Measurements from ENCODE around the gene TSPO.

TSPO gene

DNA sequence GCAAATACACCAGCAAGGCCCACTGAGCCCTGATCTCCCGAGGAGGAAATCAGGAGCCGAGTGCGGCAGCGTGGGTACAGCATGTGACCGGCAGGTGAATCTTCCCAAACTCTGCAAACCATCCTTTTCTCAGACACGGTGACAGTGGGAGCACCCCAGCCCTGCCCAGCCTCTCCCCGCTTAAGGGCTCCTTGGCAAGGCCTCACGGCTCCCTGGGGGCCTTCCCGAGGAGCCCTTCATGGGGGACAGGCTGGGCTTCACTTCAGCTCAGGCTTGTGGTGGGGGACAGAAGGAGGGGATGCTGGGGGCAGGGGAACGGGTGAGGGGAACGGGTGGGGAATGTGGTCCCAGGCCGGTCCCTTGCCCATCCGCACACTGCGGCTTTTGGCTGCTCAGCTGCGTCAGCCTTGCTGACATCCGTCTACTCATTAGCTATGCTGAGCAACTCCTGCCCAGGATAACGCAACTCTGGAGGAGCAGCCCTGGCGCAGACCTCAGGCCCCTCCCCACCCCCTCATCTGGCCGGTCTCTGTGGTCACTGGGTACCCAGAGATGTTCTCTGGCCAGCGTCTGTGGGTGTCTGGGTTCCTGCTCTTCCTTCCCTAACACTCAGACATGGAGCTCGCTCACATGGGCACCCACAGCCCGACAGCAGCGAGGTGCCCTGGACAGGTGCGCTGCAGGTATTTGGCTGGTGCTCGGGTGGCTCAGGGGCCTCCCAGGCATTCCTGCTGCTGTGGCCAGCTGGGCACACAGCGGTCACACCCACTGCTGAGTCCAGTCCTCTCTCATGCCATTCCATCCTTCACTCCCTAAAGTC lies 57.6 kb downstream of the TSPO start:
- no peaks in the 10 kb centered on the region for H3K9me2 ChIP-seq (replicated peaks; ENCODE audit: insufficient read depth, low read length)
- H3K27me3 ChIP-seq (replicated peaks; ENCODE audit: insufficient read depth, low read length) = peaks cover 82% of the 10 kb centered on the region
- no peak for DNase-seq
- H3K9me3 ChIP-seq (replicated peaks; ENCODE audit: insufficient read depth, low read length) = no peaks in the 10 kb centered on the region
- H2AFZ ChIP-seq (ENCODE audit: low read length) = no peak overlapping the region
- H4K20me1 ChIP-seq (ENCODE audit: insufficient read depth, low read length) = no peaks in the 10 kb centered on the region
- H3K9ac ChIP-seq (ENCODE audit: low read length) = no peak overlapping the region
- H3K4me3 ChIP-seq (ENCODE audit: low read length) = no peak overlapping the region
- H3K4me1 ChIP-seq (ENCODE audit: low read length) = no peaks in the 10 kb centered on the region
- no peak overlapping the region for H3K27ac ChIP-seq (ENCODE audit: low read length)
- no peaks in the 10 kb centered on the region for H3K36me3 ChIP-seq (replicated peaks; ENCODE audit: insufficient read depth, low read length)
- no peak for TF ChIP-seq EZH2 (optimal IDR thresholded peaks at IDR 0.05; ENCODE audit: low read depth, low read length)
- TF ChIP-seq EZH2phosphoT487 (IDR thresholded peaks at IDR 0.05; ENCODE audit: low read length) = no peak
- TF ChIP-seq, protein P1, sequence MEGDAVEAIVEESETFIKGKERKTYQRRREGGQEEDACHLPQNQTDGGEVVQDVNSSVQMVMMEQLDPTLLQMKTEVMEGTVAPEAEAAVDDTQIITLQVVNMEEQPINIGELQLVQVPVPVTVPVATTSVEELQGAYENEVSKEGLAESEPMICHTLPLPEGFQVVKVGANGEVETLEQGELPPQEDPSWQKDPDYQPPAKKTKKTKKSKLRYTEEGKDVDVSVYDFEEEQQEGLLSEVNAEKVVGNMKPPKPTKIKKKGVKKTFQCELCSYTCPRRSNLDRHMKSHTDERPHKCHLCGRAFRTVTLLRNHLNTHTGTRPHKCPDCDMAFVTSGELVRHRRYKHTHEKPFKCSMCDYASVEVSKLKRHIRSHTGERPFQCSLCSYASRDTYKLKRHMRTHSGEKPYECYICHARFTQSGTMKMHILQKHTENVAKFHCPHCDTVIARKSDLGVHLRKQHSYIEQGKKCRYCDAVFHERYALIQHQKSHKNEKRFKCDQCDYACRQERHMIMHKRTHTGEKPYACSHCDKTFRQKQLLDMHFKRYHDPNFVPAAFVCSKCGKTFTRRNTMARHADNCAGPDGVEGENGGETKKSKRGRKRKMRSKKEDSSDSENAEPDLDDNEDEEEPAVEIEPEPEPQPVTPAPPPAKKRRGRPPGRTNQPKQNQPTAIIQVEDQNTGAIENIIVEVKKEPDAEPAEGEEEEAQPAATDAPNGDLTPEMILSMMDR (IDR thresholded peaks at IDR 0.05; ENCODE audit: low read length) = no peak
- no peaks in the 10 kb centered on the region for H3K79me2 ChIP-seq (ENCODE audit: low read length)
- no peaks in the 10 kb centered on the region for H3F3A ChIP-seq (ENCODE audit: insufficient read depth, low read length)
- H3K4me2 ChIP-seq (ENCODE audit: low read depth, low read length) = no peak overlapping the region

DNA sequence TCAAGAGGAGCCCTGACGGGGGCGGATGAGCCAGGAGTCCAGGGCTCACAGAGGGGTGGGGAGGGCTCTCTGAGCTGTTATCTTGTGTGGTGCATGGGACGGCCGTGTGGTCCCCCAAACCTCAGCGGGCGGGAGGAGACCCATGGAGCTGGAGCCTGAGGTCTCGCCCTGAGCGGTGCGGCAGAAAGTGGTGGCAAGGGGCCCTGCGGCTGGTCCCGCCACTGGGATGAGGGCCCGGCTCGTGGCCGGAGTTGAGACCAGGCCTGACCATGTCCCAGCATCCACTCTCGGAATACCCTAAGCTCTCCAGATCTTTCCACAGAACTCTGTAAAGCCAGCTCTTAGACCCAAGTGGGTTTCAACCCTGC lies 58.1 kb downstream of the TSPO start:
- Histone ChIP-seq H3K27ac (ENCODE audit: low read length) (no peak overlapping the region), H3K4me3 (ENCODE audit: low read length) (no peak overlapping the region), H3K4me2 (ENCODE audit: low read depth, low read length) (no peak overlapping the region), H3K79me2 (ENCODE audit: low read length) (no peaks in the 10 kb centered on the region), H4K20me1 (ENCODE audit: insufficient read depth, low read length) (no peaks in the 10 kb centered on the region), H3K9me2 (replicated peaks; ENCODE audit: insufficient read depth, low read length) (no peaks in the 10 kb centered on the region), H3F3A (ENCODE audit: insufficient read depth, low read length) (no peaks in the 10 kb centered on the region), H3K9me3 (replicated peaks; ENCODE audit: insufficient read depth, low read length) (no peaks in the 10 kb centered on the region), H2AFZ (ENCODE audit: low read length) (no peak overlapping the region), H3K27me3 (replicated peaks; ENCODE audit: insufficient read depth, low read length) (peaks cover 88% of the 10 kb centered on the region), H3K4me1 (ENCODE audit: low read length) (no peaks in the 10 kb centered on the region), H3K9ac (ENCODE audit: low read length) (no peak overlapping the region), H3K36me3 (replicated peaks; ENCODE audit: insufficient read depth, low read length) (no peaks in the 10 kb centered on the region)
- TF ChIP-seq, protein P1 (IDR thresholded peaks at IDR 0.05; ENCODE audit: low read length) = no peak
- no peak for TF ChIP-seq EZH2 (optimal IDR thresholded peaks at IDR 0.05; ENCODE audit: low read depth, low read length)
- TF ChIP-seq EZH2phosphoT487 (IDR thresholded peaks at IDR 0.05; ENCODE audit: low read length) = no peak
- no peak for DNase-seq

DNA sequence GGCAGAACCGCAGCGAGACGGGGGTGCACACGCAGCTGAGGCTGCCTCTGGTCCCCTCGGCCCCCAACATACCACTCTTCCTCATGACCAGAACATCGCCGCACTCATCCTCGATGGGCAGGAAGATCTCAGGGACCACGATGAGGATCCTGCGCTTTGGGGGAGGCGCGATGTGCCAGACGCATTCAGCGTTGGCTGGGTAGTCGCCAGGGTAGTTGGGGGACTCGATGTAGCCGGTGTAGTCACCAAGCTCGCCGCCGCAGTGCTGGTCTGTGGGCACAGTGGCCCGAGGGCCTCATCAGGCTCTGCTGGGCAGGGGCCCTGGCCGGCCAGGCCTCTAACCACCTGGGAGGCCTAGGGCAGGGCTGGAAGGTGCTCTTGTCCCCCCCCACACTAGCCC lies 58.6 kb downstream of the TSPO start:
- H2AFZ ChIP-seq (ENCODE audit: low read length) = no peak overlapping the region
- no peaks in the 10 kb centered on the region for H3K9me2 ChIP-seq (replicated peaks; ENCODE audit: insufficient read depth, low read length)
- no peaks in the 10 kb centered on the region for H3K4me1 ChIP-seq (ENCODE audit: low read length)
- H3K4me3 ChIP-seq (ENCODE audit: low read length) = no peak overlapping the region
- DNase-seq = no peak
- H4K20me1 ChIP-seq (ENCODE audit: insufficient read depth, low read length) = no peaks in the 10 kb centered on the region
- TF ChIP-seq, protein P1 (IDR thresholded peaks at IDR 0.05; ENCODE audit: low read length) = no peak
- TF ChIP-seq EZH2phosphoT487 (IDR thresholded peaks at IDR 0.05; ENCODE audit: low read length) (no peak), EZH2 (optimal IDR thresholded peaks at IDR 0.05; ENCODE audit: low read depth, low read length) (no peak)
- no peaks in the 10 kb centered on the region for H3F3A ChIP-seq (ENCODE audit: insufficient read depth, low read length)
- no peak overlapping the region for H3K4me2 ChIP-seq (ENCODE audit: low read depth, low read length)
- H3K9me3 ChIP-seq (replicated peaks; ENCODE audit: insufficient read depth, low read length) = no peaks in the 10 kb centered on the region
- H3K36me3 ChIP-seq (replicated peaks; ENCODE audit: insufficient read depth, low read length) = no peaks in the 10 kb centered on the region
- peaks cover 91% of the 10 kb centered on the region for H3K27me3 ChIP-seq (replicated peaks; ENCODE audit: insufficient read depth, low read length)
- H3K27ac ChIP-seq (ENCODE audit: low read length) = no peak overlapping the region
- H3K79me2 ChIP-seq (ENCODE audit: low read length) = no peaks in the 10 kb centered on the region
- H3K9ac ChIP-seq (ENCODE audit: low read length) = no peak overlapping the region
